ENCODE data around the gene KDM5B. TPM values are rescaled to one million over a fixed set of nuclear protein-coding genes. Genes with fewer than 3 reads are reported as not detected.

The KDM5B gene
- total and polyA plus RNA-seq, 9 of the 15 experiments (the other 6 are each of a cell fraction or from before 2014, with no cell fraction given), result 15.4 to 90.6 (median 57.1) TPM

DNA sequence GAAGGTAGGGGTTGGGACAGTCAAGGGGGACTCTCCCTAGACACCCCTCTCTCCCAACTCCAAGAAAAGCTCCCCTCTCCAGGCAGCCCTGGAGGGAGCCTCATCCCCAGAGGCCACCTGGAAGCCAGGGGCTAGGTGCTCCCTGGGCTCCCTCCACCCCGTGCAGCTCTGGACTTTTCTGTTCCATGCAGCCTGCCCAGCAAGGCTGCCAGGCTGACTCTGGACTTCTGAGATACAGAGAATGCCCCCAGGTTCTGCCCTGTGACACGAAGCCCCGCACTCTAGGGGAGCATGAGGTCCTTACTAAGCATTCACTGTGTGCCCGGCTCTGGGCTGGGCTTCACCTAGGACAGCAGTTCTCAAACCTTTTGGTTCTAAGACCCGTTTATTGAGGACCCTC is 108.2 kb downstream of the KDM5B start (continued):
- TF ChIP-seq, protein P1, sequence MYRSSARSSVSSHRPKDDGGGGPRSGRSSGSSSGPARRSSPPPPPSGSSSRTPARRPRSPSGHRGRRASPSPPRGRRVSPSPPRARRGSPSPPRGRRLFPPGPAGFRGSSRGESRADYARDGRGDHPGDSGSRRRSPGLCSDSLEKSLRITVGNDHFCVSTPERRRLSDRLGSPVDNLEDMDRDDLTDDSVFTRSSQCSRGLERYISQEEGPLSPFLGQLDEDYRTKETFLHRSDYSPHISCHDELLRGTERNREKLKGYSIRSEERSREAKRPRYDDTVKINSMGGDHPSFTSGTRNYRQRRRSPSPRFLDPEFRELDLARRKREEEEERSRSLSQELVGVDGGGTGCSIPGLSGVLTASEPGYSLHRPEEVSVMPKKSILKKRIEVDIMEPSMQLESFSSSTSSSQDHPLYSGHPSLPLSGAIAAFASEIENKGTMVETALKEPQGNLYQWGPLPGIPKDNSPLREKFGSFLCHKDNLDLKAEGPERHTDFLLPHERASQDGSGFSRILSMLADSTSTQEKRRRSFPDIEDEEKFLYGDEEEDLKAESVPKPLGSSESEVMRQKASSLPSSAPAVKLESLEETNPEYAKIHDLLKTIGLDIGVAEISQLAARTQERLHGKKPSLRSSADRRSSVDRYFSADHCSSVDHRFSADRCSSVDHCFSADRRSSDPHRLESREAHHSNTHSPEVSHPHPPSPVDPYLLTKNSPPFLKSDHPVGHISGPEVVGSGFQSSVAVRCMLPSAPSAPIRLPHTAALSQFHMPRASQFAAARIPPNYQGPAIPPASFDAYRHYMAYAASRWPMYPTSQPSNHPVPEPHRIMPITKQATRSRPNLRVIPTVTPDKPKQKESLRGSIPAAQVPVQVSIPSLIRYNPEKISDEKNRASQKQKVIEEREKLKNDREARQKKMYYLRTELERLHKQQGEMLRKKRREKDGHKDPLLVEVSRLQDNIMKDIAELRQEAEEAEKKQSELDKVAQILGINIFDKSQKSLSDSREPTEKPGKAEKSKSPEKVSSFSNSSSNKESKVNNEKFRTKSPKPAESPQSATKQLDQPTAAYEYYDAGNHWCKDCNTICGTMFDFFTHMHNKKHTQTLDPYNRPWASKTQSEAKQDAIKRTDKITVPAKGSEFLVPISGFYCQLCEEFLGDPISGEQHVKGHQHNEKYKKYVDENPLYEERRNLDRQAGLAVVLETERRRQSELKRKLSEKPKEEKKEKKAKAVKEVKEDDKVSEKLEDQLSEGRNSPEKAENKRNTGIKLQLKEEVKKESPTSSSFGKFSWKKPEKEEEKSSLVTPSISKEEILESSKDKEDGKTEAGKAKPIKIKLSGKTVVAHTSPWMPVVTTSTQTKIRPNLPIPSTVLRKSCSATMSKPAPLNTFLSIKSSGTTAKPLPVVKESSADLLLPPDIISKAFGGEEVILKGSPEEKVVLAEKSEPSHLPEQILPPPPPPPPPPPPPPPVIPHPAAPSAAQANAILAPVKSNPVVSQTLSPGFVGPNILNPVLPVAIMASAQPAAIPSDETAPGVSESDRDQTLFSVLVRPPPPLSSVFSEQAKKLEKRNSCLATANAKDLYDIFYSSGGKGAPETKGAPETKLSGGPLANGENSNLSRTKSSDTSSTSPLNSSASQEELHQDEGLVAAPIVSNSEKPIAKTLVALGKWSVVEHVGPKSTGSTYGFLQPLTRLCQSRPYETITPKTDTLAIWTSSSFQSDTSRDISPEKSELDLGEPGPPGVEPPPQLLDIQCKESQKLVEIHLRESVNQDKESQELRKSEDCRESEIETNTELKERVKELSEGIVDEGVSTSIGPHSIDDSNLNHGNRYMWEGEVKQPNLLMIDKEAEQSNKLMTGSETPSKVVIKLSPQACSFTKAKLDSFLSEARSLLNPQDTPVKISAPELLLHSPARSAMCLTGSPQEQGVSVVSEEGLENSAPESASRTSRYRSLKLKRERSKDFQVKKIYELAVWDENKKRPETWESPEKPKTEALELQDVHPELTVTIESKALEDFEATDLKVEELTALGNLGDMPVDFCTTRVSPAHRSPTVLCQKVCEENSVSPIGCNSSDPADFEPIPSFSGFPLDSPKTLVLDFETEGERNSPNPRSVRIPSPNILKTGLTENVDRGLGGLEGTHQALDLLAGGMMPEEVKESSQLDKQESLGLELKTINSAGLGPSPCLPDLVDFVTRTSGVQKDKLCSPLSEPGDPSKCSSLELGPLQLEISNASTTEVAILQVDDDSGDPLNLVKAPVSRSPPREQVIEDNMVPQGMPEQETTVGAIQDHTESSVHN (IDR thresholded peaks at IDR 0.05; ENCODE audit: borderline replicate concordance in 1 of 2, low read depth in 1 of 2), result no peak
- TF ChIP-seq TAF9B (IDR thresholded peaks at IDR 0.05; ENCODE audit: partially characterized antibody) (no peak), SLC30A9 (CRISPR knock-in tag; IDR thresholded peaks at IDR 0.05) (no peak), FOS (IDR thresholded peaks at IDR 0.05; ENCODE audit: extremely low read depth, insufficient read length) (no peak), NCOA1 (IDR thresholded peaks at IDR 0.05; ENCODE audit: low read depth) (no peak), HES1 (IDR thresholded peaks at IDR 0.05; ENCODE audit: low read depth) (no peak), CHD1 (IDR thresholded peaks at IDR 0.05; ENCODE audit: low read length) (no peak), HDAC8 (tag; IDR thresholded peaks at IDR 0.05) (no peak), C11orf30 (IDR thresholded peaks at IDR 0.05; ENCODE audit: low read depth) (no peak)

Measured in K562 (cell line).